Stimulated activated CD4-positive, alpha-beta T cell treated with anti-CD3 and anti-CD28 coated beads, Interleukin-12 subunit alpha, Interleukin-12 subunit beta, amount 100 ng/mL, for 24 hours (primary cell): ENCODE measurements around the gene GPRC5A.

Experiments used
- DNase-seq, 2 experiments: peaks; one replicate each; pipeline ENCODE4 v3.0.0-alpha.2; 2020; ENCODE audit warnings: low read depth in 2 of 2

Gene GPRC5A

DNA sequence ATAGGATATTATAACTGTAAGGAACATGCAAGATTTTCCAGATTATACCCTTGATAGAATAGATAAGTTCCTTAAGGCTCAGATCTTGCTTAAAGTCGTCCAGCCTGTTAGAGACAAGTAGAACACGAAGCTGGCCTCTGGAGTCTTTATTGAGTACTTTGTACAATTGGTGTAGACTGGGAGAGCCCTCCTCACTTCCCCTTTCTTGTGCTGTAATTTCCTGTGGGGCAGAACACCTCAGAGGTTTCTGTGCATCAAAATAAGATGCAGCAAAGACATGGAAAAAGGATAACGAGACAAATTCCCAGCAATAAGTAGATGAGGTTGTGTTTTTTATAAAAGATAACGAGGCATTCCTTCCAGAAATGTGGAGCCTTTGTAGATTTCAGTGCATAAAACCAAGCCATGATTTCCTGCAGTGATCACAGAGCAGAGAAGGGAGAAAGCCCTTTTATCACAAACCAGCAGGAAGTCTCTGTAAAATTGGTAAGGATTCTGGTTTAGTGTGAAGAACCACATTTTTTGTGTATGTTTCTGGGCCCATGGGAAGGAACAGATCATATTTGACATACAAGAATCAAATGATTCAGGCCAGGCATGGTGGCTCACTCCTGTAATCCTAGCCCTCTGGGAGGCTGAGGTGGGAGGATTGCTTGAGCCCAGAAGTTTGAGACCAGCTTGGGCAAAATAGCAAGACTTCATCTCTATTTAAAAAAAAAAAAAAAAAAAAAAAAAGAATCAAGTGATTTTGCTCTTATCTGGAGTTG is 18.0 kb downstream of the GPRC5A start:
- no peak for DNase-seq

DNA sequence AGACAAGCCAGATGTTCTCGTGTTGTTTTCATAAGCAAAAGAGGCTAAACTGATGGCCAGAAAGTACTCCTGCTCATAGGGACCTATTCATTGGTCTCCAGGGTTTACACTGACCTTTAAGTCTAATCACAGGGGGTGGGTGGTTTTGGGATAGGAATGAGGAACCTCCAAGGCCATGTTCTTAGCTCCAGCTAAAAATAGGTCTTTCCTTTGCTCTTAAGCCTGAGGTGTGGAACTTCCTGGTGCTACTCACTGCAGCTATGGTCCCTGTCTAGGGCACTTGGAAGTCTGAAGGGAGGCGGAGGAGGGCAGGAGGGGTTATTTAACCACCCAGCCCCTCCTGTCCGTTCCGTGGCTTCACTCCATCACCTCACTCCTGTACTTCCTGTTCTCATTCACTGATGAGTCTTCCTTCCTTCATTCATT is 18.6 kb downstream of the GPRC5A start:
- DNase-seq = no peak

DNA sequence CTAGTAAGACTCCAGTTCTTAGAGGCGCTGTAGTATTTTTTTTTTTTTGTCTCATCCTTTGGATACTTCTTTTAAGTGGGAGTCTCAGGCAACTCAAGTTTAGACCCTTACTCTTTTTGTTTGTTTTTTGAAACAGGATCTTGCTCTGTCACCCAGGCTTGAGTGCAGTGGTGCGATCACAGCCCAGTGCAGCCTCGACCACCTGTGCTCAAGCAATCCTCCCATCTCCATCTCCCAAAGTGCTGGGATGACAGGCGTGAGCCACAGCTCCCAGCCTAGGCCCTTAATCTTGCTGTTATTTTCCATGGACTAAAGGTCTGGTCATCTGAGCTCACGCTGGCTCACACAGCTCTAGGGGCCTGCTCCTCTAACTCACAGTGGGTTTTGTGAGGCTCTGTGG is 21.3 kb downstream of the GPRC5A start:
- DNase-seq = no peak

DNA sequence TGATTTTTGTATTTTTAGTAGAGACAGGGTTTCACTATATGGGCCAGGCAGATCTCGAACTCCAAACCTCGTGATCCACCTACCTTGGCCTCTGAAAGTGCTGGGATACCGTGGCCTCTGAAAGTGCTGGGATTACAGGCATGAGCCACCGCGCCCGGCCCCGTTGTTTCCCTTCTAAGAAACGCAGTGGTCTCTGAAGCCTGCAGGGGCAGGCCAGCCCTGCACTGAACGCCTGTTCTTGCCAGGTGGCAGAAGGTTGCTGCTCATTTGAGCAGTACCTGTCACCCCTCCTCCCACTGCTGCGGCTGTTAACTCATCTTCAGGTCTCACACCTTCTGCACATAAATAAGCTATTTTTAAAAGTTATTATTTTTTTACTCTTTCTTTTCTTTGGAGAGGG is 24.3 kb downstream of the GPRC5A start:
- no peak for DNase-seq

DNA sequence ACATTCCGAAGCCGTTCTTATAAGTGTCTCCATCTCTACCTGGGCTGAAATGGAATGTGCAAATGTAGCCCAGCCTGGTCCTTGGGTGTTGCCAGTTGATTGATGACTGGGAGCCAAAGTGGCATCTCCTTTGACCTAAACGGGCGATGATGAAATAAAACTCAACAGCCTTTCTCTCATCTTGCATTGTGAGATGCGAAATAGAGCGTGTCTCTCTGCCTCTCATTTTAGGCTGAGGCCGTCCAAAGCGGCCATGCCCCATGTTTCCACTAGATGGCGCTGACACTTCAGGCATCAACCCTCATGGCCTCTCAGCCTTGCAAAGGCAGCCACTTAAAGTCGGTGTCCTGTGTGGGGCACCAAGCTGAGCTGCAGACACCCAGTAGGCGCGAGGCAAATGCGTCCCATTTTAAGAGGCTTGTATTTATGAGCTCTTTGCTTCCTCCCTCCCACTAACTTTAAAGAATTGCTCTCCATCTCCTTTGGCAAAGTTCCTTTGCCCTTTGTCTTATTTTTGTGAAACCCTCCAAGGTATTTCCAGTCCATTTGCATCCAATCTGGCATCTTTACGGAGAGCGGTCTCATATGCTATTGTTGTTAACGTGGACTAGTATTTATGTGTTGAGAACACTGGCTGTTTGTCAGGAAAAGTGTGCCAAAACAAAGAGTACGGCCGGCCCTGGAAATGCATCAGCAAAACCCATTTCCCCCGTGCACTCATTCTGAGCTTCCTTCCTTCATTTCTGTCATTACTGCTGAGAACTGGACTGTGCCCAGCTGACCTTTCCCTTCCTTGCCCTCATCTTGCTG is 25.0 kb downstream of the GPRC5A start:
- DNase-seq = peak; percentile 71 to 87

DNA sequence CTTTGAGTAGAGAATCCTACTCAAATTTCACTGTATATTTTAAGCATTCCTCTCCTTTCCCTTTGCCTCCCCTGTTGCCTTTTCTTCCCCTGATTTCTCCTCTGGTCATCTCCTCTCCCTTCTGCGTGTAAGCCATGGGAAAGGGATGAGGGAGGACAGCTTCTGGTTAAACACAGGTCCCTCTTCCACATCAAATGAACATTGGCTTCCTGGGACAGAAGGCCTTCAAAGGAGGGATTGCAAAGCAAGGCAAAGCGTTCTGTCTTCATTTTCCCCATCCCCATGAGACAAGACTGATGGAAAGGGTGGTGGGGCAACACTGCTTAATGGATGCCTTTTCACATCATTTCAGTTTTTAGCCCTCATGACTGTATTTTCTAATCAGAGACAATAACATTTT is 26.2 kb downstream of the GPRC5A start:
- no peak for DNase-seq

DNA sequence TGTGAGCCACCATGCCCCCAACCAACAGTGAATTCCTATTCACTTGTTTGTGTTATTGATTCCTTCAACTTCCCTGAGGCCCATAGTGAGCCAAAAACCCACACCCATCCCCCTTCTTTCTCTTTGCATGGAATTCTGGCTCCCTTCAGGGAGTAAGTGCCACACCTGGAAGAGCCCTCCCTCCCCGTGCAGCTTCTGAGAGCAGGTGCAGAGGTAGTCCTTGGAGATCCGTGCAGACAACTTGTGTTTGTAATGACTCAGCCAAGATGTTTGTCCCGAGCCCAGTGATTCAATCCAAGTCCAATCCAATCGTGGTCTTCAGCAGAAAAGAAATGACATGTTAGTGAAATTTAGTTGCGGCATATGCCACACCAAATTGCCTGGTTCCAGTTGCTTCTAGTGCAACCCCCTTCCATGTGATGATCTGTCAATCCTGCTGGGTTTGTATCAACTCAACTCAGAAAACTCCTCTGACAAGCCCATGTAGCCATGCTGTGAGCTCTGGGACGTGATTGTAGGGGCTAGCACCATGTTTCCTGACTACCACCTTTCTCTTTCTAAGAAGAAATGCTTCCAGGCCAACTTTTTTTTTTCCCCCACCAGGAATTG is 27.5 kb downstream of the GPRC5A start:
- DNase-seq = no peak

DNA sequence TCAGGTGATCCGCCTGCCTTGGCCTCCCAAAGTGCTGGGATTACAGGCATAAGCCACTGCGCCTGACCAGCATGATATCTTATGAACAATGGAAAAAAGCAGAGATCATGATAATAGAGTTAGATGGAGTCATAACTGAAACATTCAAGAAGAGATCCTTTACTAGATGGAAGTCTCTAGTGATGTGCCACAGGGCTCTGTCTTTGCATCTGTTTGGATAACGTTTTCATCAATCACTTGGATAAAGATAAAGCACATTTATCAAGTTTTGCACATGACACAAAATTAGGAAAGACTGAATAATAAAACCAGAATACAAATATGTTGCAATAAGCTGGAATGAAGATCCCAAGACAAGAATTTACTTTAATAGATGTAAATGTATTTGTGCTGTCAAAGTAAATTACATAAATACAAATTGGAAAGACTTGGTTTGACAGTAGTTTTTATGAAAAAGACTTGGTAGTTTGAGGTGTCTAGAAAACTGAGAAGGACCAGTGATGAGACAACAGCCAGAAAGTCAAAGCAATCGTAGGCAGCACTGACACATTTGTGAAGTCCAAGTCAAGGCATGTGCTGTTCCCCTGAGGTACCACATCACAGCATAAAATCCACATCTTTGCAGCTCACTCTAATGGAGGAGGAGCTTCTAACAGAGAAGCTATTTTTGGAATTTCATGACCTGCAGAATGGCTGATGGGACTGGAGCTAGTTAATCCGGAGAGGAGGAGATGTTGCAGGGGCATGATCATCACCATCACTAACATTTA is 28.5 kb downstream of the GPRC5A start:
- no peak for DNase-seq

DNA sequence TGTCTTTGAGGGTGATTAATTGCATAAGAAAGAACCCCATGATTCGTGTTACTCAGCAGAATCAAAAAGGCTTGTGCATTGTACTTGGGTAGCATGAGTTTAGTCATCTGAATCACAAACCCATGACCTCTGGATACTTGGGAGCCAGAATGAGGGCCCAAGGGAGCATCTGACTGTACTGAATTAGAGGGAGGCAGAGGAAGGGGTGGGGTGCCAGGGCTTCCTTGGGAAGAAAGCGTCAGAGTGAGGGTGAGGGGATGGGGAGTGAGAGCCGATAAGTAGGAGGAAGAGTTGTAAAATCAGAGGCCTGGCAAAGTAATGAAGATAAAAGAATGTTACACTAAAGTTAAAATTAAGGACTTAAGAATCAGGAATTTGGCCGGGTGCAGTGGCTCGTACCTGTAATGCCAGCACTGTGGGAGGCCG is 30.8 kb downstream of the GPRC5A start:
- DNase-seq = no peak

DNA sequence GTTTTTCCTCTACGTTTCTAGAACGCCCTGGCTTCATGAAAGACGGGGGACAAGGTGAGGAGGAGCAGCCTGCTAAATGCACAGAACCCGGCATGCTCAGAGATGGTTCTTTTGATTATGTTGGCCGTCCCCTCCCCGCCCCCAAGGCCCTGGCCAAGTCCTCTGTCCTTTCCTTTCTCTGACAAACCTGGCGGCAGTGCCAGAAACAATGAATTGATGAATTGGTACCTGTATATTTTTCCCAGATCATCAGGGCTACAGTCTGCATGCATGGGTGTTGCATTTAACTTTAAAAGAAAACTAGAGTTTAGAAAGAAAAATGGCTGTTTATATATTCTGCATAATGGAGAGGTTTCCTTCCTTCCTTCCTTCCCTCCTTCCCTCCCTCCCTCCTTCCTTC is 31.6 kb downstream of the GPRC5A start:
- no peak for DNase-seq

DNA sequence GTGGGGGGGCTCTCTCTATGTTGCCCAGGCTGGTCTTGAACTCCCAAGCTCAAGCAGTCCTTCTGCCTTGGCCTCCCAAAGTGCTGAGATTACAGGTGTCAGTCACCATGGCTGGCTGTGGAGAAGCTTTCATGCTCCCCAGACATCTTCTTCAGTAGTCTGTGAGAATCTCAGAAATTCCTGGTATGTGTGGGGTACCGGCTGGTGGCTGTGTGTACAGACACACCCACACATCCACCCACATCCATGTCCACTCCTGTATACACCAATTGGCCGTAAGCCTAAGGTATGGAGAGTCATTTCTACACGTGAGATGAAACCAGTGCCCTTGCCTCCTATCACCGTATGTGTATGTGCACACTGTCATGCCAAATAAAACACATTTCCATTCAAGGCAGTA is 32.8 kb downstream of the GPRC5A start:
- no peak for DNase-seq

DNA sequence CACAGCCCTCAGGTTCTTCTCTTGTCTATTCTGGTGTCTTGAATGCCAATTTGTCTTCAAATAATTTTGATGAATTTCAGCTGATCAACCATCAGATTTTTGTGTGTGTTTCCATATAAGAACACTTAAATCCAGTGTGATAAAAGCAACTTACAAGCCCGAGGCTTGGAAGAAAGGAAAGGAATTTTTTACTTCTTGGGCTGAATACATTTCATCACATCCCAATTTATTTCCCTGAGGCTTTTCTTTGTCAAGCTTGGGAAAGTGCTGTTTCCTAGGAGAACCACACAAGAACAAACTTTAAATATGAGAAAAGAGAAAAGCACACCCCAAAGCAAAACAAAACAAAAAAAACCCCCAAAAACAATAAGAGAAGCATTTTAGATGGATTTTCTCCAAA is 34.0 kb downstream of the GPRC5A start:
- DNase-seq = no peak

DNA sequence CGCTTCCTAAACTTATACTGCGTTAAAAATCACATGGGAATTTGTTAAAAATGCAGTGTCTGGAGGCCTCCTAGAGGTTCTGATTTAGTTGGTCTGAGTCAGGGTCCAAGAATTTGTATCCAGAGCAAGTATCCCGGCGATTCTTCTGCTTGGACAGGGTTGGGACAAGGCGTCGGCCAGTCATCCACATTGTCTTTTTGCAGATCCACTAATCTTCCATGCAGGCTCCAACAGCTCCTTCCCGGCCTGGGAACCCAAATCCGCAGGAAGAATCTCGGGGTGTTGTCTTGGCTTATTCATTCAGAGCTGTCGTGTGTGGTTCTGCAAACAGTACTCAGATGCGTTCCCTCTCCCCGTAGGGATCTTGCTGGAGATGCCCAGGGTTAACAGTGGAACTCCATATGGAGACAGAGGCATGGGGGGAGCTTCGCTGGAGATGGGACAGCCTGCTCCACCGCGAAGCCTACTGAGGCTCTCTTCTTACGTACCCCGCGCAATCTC is 35.3 kb downstream of the GPRC5A start:
- DNase-seq = no peak

DNA sequence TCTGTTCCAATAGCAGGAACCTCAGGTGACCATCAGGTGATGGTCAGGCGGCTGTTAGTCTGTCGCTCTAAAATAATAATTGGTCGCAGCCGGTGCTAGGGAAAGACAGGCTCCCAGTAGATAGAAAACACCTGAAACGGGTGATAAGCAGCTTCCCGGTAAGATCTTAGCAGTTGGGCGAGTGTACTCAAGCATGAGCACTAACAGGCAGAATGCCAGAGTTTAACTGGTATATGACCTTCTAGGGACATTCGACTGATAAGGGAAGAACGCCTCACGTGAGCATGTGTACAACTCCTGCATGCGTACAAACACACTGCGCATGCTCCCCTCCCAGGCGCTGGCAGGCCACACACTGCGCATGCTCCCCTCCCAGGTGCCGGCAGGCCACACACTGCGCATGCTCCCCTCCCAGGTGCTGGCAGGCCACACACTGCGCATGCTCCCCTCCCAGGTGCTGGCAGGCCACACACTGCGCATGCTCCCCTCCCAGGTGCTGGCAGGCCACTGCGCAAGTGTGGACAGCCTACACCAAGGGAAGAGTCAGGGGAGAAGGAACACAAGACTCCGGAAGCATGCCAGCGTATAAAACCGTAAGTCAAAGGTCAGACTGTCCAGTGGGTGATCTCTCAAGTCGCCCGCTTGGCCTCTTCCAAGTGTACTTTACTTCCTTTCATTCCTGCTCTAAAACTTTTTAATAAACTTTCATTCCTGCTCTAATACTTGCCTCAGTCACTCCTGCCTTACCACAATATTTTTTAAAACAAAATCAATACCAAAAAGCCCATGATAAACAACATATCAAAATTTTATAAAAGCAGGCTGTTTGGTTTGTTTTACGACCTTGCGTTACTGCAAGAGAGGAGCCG is 36.1 kb downstream of the GPRC5A start:
- DNase-seq = no peak

DNA sequence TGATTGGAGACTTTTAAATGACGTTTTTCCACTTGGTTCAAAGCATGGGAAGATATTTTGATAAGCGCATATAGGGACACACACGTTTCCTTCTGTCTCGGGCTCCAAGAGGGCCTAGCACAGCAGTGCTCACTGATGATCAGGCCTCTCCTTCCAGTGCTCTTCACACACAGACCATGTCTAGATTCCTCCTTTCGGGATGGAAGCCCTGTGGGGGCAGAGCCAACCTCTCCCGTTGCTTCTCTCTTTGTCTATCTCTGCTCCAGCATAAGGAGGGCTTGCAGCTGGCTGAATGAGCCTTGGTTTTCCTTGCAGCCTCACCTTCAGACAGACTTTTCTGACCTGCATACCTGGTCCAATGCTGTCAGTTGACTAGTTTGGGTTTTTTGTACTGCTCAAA is 38.3 kb downstream of the GPRC5A start:
- DNase-seq = no peak

DNA sequence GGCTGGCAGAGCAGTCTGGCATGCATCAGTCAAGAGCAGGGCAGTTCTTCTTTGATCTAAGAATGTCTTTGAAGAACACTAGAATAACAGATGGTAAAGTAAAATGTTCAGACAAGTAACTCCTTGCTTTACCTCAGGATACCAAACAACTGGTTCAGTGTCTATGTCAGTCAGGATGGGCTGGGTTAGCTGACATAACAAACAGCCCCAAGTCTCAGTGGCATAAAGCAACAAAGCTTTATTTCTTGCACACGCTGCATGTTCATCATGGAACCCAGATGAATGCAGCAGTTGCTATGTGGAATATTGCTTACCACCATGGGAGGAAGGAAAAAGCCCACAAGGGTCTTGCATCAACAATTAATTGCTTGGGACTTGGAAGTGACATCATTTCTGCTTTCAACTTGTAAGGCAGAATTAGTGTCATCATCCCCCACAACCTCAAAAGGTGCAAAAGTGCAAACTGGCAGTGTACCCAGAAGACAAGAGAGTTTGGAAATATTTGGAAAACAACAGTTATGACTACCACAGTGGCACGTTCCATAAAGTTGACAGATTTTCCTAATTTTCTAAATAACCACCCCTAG is 39.4 kb downstream of the GPRC5A start:
- no peak for DNase-seq

DNA sequence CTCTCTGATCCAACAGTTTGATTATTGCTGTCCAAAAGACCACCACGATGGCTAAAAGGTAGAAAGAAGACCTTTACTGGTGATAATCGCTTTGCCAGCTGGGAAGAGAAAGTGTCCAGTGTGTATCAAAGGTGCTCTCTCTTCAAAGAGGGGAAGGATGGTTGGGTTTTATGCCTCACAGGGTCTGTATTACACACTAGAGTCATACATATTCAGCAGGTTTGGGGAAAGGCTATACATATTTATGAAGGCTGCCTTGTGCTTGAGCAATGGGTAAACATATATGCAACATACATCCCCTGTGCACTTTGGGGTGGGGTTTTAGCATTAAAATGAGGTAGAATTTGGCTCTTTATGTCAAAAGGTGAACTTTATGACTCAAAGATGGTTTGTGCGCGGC is 42.4 kb downstream of the GPRC5A start:
- DNase-seq = no peak

DNA sequence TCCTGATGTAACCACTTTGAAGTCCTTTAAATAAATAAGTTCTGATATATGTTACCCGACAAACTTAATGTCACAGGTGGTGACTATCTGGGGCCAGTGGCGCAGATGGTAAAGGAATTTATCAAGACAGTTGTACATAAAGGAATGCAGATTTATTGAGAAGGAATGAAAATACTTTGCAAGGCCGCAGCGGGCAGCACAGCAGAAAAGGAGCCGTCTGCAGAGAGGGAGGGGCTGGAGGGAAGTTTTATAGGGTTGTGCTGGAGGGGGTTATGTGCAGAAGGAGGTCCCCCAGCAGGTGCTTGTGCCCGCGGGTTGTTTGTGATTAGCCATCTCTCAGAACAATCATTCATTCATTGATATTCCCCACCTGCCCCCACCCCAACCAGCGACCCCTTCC is 43.2 kb downstream of the GPRC5A start:
- no peak for DNase-seq

DNA sequence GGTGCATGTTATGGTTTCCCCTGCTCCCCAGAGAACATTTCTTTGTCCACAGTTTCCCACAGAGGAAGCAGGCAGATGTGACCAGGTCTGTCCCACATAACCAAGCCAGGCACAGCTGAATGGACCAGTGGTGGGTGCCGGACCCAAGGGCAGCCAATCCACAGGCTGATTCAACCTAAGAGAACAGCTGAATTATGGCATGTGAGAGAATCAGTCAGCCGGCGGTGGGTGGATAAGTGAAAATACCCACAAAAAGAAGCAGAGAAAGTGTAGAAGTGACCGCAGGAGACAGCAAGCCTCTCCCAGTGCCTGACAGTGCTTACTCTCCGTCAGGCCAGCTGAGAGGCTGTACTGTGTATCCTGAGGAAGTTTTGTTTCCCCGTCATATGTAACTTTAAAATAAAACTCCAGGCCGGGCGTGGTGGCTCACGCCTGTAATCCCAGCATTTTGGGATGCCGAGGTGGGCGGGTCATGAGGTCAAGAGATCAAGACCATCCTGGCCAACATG is 45.7 kb downstream of the GPRC5A start:
- no peak for DNase-seq

DNA sequence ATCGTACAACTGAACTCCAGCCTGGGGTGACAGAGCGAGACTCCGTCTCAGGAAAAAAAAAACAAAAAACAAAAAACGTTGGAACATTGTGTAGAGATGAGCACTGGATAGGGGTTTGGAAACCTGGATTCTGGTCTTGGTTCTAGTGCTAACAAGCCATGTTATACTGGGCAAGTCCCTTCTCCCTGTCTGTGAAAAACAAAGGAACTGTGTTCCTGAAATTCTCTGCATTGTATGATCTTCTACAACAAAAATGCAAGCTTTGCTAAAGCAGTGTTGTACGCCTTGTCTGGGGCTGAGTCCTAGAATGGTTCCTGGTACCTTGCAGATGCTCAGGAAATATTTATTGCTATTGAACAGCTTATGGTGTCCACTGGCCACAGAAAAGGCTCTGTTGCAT is 47.2 kb downstream of the GPRC5A start:
- DNase-seq = no peak
